GM19025 (cell line): Measurements from ENCODE around the gene PSMC5.
"Not testable (repeated sequence)": the region's sequence is repeated elsewhere in the genome, so short reads cannot be mapped to it uniquely, and the experiment has no call there.

Source experiments
- ATAC-seq: cut with Tn5 transposase; IDR thresholded peaks from one replicate; pipeline ENCODE4 v1.9.1; 2021; ENCODE audit warnings: mild to moderate bottlenecking, low read depth, moderate library complexity; ENCODE audit not compliant: unreplicated experiment

PSMC5 gene

GRCh38 chr17:63827002-63827800 lies at the start of gene PSMC5, which contains the start of gene FTSJ3:
TSS of gene PSMC5 (plus strand) at chr17:63827431. CDS start at chr17:63827491, 60 bp downstream.
TSS of gene FTSJ3 (minus strand) at chr17:63827663. CDS start at chr17:63826902, 761 bp downstream.
- ATAC-seq, result peak; percentile 89

- no peak for ATAC-seq
These were observed 46.7 kb upstream of the PSMC5 start for GRCh38 chr17:63780507-63780906.

GRCh38 chr17:63780928-63781327 lies 46.3 kb upstream of the PSMC5 start:
- no peak for ATAC-seq

- no peak for ATAC-seq
These were observed 43.7 kb upstream of the PSMC5 start for GRCh38 chr17:63783522-63783921.

GRCh38 chr17:63785556-63785955 lies 41.7 kb upstream of the PSMC5 start:
- ATAC-seq, result no peak

- no peak for ATAC-seq
These were observed 41.1 kb upstream of the PSMC5 start for GRCh38 chr17:63786117-63786516.

- ATAC-seq, result no peak
These were observed 40.1 kb upstream of the PSMC5 start for GRCh38 chr17:63786971-63787711.

- no peak for ATAC-seq
These were observed 37.2 kb upstream of the PSMC5 start for GRCh38 chr17:63790057-63790456.

- ATAC-seq, result no peak
These were observed 35.0 kb upstream of the PSMC5 start for GRCh38 chr17:63792055-63792729.

GRCh38 chr17:63796375-63796774 lies 30.9 kb upstream of the PSMC5 start:
- ATAC-seq, result not testable (repeated sequence)

- no peak for ATAC-seq
These were observed 28.6 kb upstream of the PSMC5 start for GRCh38 chr17:63798572-63799106.

GRCh38 chr17:63800783-63801182 lies 26.4 kb upstream of the PSMC5 start:
- no peak for ATAC-seq

GRCh38 chr17:63804328-63804727 lies 22.9 kb upstream of the PSMC5 start:
- ATAC-seq, result no peak

- no peak for ATAC-seq
These were observed 21.6 kb upstream of the PSMC5 start for GRCh38 chr17:63805591-63805990.

GRCh38 chr17:63809970-63810369 lies 17.3 kb upstream of the PSMC5 start:
- ATAC-seq, result no peak

GRCh38 chr17:63816123-63816522 lies 11.1 kb upstream of the PSMC5 start:
- ATAC-seq, result no peak

GRCh38 chr17:63816669-63817068 lies 10.6 kb upstream of the PSMC5 start:
- ATAC-seq, result no peak

GRCh38 chr17:63817736-63818385 lies 9.4 kb upstream of the PSMC5 start:
- ATAC-seq, result no peak

- no peak for ATAC-seq
These were observed 8.1 kb upstream of the PSMC5 start for GRCh38 chr17:63819131-63819530.
